NCI-H2107 treated with DMSO at 0.1 percent for 48 hours (cell line): ENCODE results near the gene GPR149.

Experiments
- DNase-seq: peaks from one replicate; lab custom pipeline; 2025; ENCODE audit not compliant: unreplicated experiment; lab: John Stamatoyannopoulos, UW

The GPR149 gene

DNA sequence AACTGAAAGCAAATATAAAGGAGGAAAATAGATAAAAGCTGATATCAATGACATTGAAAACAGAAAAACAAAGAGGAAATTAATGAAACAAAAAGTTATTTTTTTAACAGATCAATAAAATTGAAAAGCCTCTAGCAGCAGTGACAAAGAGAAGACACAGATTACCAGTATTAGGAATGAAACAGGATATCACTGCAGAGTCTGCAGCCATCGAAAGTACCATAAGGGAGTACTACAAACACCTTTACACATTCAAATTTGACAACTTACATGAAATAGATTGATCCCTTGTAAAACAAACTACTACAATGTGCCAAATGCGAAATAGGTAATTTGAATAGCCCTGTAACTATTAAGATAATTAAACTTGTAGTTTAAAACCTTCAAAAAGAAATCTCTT lies 80.8 kb downstream of the GPR149 start:
- DNase-seq: no peak

DNA sequence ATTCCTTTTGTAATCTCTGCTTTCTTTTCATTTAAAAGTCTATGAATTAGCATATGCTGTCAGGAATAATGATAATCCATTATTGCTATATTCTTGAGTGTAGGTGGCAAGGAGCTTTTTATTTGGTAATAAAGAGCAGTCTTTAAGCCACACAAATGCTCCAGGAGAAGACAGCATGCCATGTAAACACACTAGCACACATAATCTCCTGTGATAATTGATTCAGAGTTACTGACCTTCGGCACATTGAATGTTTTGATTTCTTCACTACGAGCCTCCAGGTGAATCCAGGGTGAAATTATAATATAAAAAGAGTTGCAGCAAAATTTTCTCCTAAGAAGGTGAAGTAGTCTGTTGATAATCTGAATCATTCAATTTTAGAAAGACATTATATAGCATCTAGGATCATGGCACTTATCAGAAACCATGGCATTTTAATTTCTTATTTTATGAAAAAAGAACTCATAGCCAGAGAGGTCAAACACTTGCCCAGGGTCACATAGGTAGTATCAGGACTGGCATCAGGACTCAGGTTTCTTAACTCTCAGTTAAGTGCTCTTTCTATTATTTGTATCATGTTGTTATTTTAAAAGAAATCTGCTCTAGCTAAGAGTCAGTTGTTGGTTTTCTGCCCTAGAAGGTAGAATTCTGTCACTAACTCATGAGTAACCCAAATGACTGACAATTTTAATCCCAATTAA lies 84.4 kb downstream of the GPR149 start:
- no peak for DNase-seq

DNA sequence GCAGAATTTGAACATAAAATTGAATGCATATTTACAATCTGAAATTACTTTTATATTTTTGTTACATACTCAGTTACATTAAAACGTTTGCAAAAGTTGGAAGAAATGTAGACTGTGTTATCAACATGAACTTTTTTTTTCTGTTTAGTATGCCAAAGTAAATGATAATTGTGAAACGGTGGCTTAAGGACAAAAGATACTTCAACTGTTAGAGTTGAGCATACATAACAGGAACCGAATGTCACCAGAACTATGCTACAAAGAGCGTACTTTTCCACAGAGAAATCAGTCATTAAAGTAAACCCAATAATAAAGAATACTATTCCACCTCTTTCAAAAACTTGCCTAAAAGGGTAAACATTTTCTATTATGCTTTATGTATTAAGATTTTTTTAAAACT lies 91.4 kb downstream of the GPR149 start:
- DNase-seq: no peak

DNA sequence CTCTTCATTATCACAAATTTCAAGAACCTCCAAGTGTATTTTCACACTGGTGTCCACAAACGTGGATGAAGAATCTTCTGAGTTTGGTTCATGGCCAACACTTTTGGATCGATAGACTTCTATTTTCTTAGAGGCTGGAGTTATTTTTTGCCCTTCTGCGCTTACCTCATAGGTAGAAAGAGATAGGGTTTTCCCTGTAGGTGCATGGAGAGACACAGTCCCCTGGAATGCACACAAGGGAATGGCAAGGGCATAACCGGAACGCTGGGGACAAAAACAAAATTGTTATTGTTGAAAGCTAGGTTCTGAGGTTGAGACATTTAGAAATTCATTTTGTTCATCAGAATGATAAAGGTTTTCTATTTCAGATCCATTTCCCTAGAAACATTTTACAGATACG lies 92.0 kb downstream of the GPR149 start:
- no peak for DNase-seq

DNA sequence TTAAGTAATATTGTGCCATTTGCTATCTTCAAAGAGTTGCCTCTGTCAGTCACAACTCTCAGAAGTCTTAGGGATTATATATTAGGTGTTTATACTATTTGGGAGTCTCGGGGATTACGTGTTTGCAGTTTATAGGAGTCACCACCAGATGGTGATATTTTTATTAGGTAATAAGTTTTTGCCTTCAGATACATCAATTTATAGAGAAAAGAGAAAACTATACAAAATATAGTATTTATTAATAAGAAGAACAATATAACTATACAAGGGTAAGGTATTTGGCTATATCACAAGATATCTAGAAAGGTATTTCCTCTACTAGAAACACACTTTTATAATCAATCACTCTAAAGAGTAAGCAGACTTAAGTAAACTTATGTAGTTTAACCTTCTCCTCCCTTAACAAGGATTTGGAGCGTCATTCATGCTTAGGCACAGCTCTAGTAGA lies 95.0 kb downstream of the GPR149 start:
- DNase-seq: peak; percentile 38

DNA sequence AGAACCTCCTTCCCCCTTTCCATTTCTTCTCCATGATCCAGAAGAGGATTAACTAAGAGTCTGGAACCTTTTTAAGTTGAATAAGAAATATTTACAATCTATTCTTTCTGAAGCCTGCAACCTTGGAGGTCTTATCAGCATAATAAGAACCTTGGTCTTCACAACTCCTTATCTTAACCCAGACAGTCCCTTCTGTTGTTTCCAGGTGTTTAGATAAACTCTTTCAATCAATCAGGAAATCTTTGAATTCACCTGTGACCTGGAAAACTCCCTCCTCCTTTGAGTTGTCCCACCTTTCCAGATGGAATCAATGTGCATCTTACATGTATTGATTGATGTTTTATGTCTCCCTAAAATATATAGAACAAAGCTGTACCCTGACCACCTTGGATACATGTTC lies 102.1 kb downstream of the GPR149 start:
- no peak for DNase-seq

DNA sequence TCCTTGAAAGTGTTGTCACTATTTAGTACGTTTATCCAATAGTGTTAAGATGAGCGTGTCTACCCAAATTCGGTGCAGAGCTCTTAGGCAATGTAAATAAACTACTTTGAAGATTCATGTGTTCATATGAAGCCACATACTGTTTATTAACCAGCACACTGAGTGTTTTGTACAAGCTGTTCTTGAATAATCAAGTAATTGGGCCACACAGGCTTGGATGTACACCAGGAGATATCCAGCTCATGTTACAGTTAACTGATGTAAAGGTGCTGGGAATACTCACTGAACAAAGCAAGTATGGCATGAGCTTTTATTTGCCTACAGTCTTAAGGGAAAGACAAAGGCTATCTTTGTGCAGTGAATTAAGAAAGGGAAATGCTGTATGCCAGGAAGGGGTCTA lies 105.1 kb downstream of the GPR149 start:
- DNase-seq: peak; percentile 75

DNA sequence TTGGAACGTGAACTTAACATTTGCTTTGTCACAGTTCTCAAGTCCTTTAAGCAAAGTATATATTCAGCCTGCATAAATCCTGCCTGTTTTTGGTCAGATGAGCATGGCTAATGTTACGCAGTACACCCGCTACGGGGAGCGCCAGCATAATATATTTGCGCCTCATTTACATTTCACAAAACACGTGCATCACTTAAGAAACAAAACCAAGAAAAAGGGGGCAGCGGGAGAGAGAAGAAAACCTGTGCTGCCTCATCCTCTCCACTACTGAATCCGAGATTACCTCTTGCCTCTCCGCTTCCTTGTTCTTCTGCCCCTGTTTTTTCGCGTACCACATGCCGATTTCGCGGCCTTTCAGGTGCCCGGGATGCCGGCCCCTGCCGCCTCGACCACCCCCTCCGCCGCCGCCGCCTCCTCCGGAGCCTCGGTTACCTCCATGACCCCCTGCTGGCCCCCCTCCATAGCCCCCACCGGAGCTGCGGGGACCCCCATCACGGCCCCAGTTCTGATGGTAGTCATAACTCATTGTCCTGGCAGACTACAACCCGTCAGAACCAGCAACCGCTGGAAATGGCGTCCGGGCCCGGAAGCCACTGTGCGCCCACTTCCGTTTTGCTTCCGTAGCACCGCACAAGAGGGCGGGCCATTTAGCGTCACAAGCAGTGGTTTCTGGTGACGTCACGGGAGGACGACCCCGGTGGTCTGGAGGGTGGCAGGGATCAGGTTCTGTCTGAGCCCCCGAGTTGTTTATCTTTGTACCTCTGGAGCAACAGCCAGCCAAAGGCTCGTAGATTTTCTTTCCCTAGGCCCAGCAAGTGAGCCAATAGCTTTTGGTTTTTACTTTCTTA lies 105.9 kb downstream of the GPR149 start, which contains the start of gene DHX36:
Gene DHX36, minus strand, starts transcription at position 597 of the 848 bp plus-strand sequence. Its CDS starts 71 bp downstream, at position 526.
- peak; percentile 84 for DNase-seq

DNA sequence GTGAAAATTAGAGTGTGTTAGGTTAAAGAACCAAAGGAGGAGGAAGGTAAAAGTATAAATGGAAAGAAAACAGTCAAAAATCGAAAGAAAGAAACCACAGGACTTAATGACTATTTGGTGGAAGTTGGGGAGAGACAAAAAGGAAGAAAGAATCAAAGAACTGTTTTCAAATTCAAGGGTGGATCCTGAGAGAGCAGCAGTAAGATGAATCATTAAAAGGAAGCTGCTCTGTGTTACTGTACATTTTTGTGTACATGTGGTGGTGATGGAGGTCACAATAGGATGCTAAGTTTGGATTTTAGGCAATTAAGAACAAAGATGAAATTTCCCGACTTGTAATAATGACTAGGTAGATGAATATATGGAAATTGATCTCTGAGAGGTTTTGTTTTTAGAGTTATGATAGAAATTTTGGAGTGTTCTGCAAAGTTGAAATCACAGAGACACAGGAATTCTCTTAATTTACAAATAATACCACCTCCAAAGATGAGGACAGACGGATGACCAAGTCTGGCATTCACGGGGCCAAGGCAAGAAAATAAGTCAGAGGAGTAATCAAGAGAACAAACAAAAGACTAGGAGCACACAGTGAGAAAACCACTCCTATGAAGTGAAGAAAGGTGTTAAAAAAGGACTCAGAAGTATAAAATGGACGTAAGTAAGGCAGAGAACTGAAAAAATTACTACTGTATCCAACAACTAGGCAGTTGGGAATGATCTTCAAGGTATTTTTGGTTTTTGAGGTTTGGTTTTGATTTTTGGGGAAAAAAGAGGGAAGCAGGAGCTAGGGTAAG lies 112.8 kb downstream of the GPR149 start:
- no peak for DNase-seq

DNA sequence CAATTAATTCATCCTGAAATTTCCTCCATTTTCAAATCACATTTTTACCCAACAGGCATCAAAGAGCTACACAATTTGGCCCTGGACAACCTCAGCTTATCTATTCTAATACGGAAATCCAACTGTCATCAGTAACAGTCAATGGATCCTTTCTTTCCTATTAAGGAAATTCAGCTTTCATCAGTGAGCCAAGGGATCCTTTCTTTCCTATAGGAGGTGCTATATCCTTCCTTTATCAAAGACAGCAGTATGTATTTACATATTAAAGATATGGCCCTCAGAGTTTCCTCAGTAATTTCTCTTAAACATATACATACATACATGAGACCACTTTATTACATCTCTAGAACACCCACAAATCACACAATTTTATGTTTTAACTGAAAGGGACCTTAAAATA lies 115.8 kb downstream of the GPR149 start:
- DNase-seq: no peak

DNA sequence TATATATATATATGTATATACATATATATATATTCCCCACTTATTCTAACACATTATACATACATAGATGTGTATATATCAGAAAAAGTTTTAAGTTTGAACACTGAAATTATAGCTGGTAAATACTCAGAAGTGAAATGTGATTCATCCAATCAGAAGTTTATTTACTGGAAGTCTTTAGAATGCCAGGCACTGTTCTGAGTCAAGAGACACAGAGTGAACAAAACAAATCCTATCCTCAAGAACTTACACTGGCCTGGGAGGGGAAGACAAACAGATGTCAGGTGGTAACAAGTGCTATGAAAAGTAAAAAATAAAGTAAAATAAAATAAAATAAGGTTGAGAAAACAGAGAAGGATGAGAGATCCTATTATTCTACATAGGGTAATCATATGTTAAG lies 119.2 kb downstream of the GPR149 start:
- no peak for DNase-seq

DNA sequence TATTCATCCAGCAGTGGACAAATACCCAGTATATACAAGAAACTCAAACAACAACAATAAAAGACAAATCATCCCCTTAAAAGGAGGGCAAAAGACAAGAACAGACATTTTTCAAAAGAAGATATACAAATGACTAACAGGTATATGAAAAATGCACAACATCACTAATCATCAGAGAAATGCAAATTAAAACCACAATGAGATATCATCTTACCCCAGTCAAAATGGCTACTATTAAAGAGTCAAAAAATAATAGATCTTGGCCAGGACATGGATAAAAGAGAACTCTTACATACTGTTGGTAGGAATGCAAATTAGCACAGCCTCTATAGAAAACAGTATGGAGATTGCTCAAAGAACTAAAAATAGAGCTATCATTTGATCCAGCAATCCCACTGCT lies 122.6 kb downstream of the GPR149 start:
- no peak for DNase-seq

DNA sequence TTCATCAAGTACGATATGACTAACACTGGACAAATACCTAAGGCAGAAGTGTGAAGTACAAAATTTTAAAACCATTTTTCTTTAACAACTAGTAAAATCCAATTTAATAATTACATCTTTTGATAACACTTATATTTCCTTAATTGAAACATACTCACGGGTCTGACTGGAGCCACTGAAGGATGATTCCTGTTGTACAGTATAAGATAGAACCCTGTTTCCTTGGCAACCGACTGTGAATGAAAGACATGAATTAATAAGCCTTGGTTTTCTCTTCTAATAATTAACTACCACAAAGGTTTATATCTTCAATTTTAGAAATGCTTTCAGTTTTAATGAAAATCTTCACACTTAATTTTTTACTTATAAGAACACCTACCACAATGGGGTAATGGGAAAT lies 125.1 kb downstream of the GPR149 start:
- DNase-seq: no peak

DNA sequence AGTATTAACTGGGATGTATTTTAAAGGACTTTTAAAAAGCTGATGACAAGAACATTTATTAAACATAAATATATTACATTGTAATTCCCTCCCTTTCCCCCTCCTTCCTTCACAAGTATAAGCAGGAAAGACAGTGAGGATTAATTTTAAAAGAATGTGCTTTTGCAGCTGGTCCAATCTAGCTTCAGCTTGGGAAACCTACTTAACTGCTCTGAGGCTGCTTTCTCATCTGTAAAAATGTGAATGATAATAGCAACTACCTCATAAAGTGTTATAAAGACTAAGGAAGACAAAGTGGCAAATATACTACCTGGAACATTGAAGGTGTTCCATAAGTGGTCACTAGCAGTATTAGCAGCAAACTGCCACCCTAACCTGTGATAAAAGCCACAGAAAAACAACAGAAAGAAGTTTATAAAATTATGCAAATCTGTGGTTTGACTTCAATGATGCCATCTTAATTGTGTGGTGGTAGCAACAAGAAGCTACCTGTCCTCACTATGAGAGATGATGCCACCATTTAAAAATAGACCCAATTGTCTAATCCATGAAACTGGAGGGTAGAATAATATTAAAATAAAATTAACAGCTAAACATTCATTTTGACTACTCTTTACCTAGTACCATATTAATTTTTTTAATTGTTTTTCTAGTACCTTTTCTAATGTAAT lies 125.7 kb downstream of the GPR149 start:
- DNase-seq: no peak

DNA sequence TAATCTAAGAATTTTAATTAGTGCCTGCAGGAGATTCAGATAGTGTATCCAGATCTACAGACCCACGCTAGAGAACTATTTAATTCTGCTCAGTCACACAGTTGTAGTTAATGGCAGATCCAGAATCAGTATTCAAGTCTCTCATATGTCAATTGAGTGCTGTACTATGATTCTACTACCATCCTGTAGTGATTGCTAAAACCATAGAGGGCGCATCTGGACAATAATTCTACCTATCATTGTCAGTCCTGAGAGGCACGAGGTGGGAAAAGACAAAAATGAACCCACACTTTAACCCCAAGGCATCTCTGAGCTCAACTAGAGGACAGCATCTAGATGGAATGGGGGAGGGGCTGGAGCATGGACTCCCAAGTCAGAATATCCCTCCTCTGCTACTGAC lies 128.4 kb downstream of the GPR149 start:
- DNase-seq: no peak

DNA sequence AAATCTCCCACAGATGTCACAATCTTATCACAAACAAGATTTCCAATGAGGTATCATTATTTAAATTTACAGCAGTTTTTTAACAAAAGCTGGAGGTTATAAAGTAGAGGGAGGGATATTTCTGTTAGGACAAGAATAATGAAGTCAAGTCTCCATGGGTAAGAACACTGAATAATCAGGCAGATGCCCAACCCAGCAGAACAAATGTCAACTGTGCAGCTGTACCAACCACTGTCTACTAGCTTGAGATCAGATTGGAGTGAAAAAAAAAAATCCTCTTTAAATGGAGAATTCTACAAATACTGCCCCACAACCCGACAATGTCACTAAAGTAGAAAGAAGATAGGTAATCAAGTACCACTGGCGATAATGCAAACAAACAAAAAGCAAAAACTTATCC lies 136.0 kb downstream of the GPR149 start:
- no peak for DNase-seq

DNA sequence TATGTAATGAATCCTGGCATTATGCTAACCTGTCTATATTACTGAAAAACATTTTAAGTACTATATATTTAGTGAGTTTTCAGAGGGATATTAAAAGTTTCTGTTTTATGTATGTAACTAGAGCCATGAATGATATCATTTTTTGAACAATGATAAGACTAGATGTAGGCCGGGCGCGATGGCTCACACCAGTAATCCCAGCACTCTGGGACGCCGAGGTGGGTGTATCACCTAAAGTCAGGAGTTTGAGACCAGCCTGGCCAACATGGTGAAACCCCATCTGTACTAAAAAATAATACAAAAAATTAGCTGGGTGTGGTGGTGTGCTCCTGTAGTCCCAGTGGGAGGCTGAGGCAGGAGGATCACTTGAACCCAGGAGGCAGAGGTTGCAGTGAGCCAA lies 139.8 kb downstream of the GPR149 start:
- no peak for DNase-seq
